Measurements from ENCODE around the gene GFI1.
"Not testable (repeated sequence)": the region's sequence is repeated elsewhere in the genome, so short reads cannot be mapped to it uniquely, and the experiment has no call there.

GFI1 gene

GRCh38 chr1:92465256-92465647, 21.5 kb downstream of the GFI1 start:
- DNase-seq (ENCODE audit: low read depth in 2 of 2): no peak

- DNase-seq (ENCODE audit: low read depth in 2 of 2): no peak
Measured at GRCh38 chr1:92464588-92465255, 22.0 kb downstream of the GFI1 start.

GRCh38 chr1:92461364-92462097, 25.2 kb downstream of the GFI1 start:
- DNase-seq (ENCODE audit: low read depth in 2 of 2): no peak

- DNase-seq (ENCODE audit: low read depth in 2 of 2): no peak
Measured at GRCh38 chr1:92459871-92460320, 26.8 kb downstream of the GFI1 start.

GRCh38 chr1:92458146-92458545, 28.6 kb downstream of the GFI1 start:
- DNase-seq (ENCODE audit: low read depth in 2 of 2): no peak

- DNase-seq (ENCODE audit: low read depth in 2 of 2): no peak
Measured at GRCh38 chr1:92447976-92448375, 38.7 kb downstream of the GFI1 start.

- no peak for DNase-seq (ENCODE audit: low read depth in 2 of 2)
Measured at GRCh38 chr1:92447033-92447681, 39.6 kb downstream of the GFI1 start.

- no peak for DNase-seq (ENCODE audit: low read depth in 2 of 2)
Measured at GRCh38 chr1:92446546-92446945, 40.2 kb downstream of the GFI1 start.

GRCh38 chr1:92445865-92446264, 40.9 kb downstream of the GFI1 start:
- DNase-seq (ENCODE audit: low read depth in 2 of 2): no peak

- DNase-seq (ENCODE audit: low read depth in 2 of 2): no peak
Measured at GRCh38 chr1:92444351-92444750, 42.4 kb downstream of the GFI1 start.

- DNase-seq (ENCODE audit: low read depth in 2 of 2): no peak
Measured at GRCh38 chr1:92443893-92444292, 42.8 kb downstream of the GFI1 start.

GRCh38 chr1:92442351-92442750, 44.4 kb downstream of the GFI1 start:
- DNase-seq (ENCODE audit: low read depth in 2 of 2): no peak

GRCh38 chr1:92441697-92442342, 44.9 kb downstream of the GFI1 start:
- no peak for DNase-seq (ENCODE audit: low read depth in 2 of 2)

GRCh38 chr1:92441316-92441696, 45.4 kb downstream of the GFI1 start:
- no peak for DNase-seq (ENCODE audit: low read depth in 2 of 2)

GRCh38 chr1:92439291-92439690, 47.4 kb downstream of the GFI1 start:
- DNase-seq (ENCODE audit: low read depth in 2 of 2): no peak

GRCh38 chr1:92434572-92434971, 52.2 kb downstream of the GFI1 start:
- DNase-seq (ENCODE audit: low read depth in 2 of 2): not testable (repeated sequence)

GRCh38 chr1:92430030-92430429, 56.7 kb downstream of the GFI1 start:
- no peak for DNase-seq (ENCODE audit: low read depth in 2 of 2)

- no peak for DNase-seq (ENCODE audit: low read depth in 2 of 2)
Measured at GRCh38 chr1:92425617-92426016, 61.1 kb downstream of the GFI1 start.
